ENCODE measurements around the gene KCNJ12.
"Not testable (repeated sequence)": the region's sequence is repeated elsewhere in the genome, so short reads cannot be mapped to it uniquely, and the experiment has no call there.

Gene KCNJ12

GRCh38 chr17:21447552-21447951 lies 71.4 kb downstream of the KCNJ12 start:
- not testable (repeated sequence) for DNase-seq (ENCODE audit: low read depth in 2 of 2)

- DNase-seq (ENCODE audit: low read depth in 2 of 2), result not testable (repeated sequence)
Observed at GRCh38 chr17:21449891-21450290, 73.7 kb downstream of the KCNJ12 start.

GRCh38 chr17:21451975-21452374 lies 75.8 kb downstream of the KCNJ12 start:
- DNase-seq (ENCODE audit: low read depth in 2 of 2), result no peak

GRCh38 chr17:21452377-21453143 lies 76.4 kb downstream of the KCNJ12 start:
- DNase-seq (ENCODE audit: low read depth in 2 of 2), result peak; percentile 11 to 25

GRCh38 chr17:21453144-21453898 lies 77.2 kb downstream of the KCNJ12 start:
- no peak for DNase-seq (ENCODE audit: low read depth in 2 of 2)

GRCh38 chr17:21454006-21454405 lies 77.8 kb downstream of the KCNJ12 start:
- DNase-seq (ENCODE audit: low read depth in 2 of 2), result not testable (repeated sequence)

GRCh38 chr17:21454441-21454840 lies 78.3 kb downstream of the KCNJ12 start:
- DNase-seq (ENCODE audit: low read depth in 2 of 2), result no peak

GRCh38 chr17:21455761-21456160 lies 79.6 kb downstream of the KCNJ12 start:
- no peak for DNase-seq (ENCODE audit: low read depth in 2 of 2)

GRCh38 chr17:21456449-21456848 lies 80.3 kb downstream of the KCNJ12 start:
- not testable (repeated sequence) for DNase-seq (ENCODE audit: low read depth in 2 of 2)

GRCh38 chr17:21457051-21458026 lies 81.2 kb downstream of the KCNJ12 start:
- peak; percentile 90 to 91 for DNase-seq (ENCODE audit: low read depth in 2 of 2)

- no peak for DNase-seq (ENCODE audit: low read depth in 2 of 2)
Observed at GRCh38 chr17:21458054-21458453, 81.9 kb downstream of the KCNJ12 start.

- no peak for DNase-seq (ENCODE audit: low read depth in 2 of 2)
Observed at GRCh38 chr17:21459536-21459935, 83.4 kb downstream of the KCNJ12 start.

- no peak for DNase-seq (ENCODE audit: low read depth in 2 of 2)
Observed at GRCh38 chr17:21460358-21460757, 84.2 kb downstream of the KCNJ12 start.

- DNase-seq (ENCODE audit: low read depth in 2 of 2), result no peak
Observed at GRCh38 chr17:21462237-21462636, 86.1 kb downstream of the KCNJ12 start.

- no peak for DNase-seq (ENCODE audit: low read depth in 2 of 2)
Observed at GRCh38 chr17:21463204-21463661, 87.1 kb downstream of the KCNJ12 start.

- no peak for DNase-seq (ENCODE audit: low read depth in 2 of 2)
Observed at GRCh38 chr17:21463779-21464407, 87.7 kb downstream of the KCNJ12 start.

GRCh38 chr17:21464611-21465021 lies 88.5 kb downstream of the KCNJ12 start:
- DNase-seq (ENCODE audit: low read depth in 2 of 2), result no peak

- DNase-seq (ENCODE audit: low read depth in 2 of 2), result no peak
Observed at GRCh38 chr17:21466550-21466949, 90.4 kb downstream of the KCNJ12 start.

GRCh38 chr17:21467196-21467595 lies 91.0 kb downstream of the KCNJ12 start:
- DNase-seq (ENCODE audit: low read depth in 2 of 2), result no peak

- no peak for DNase-seq (ENCODE audit: low read depth in 2 of 2)
Observed at GRCh38 chr17:21467739-21468490, 91.8 kb downstream of the KCNJ12 start.

Measured in activated CD4-positive, alpha-beta T cell treated with anti-CD3 and anti-CD28 coated beads for 24 hours (primary cell).